H9 (cell line): ENCODE measurements around the gene NAA50. TPM values are rescaled to one million over a fixed set of nuclear protein-coding genes. Genes with fewer than 3 reads are reported as not detected.

Experiments
- DNase-seq: peaks from one replicate; pipeline ENCODE4 v3.0.0-alpha.2; 2017
- H2AFZ ChIP-seq: one replicate; pipeline ENCODE4 v1.6.1; 2013; ENCODE audit warnings: mild to moderate bottlenecking, low read length, control low read depth, moderate library complexity
- H2AK5ac ChIP-seq: 2 replicates; pipeline ENCODE4 v1.6.1; 2013; ENCODE audit warnings: low read length, control low read depth, mixed read lengths; ENCODE audit not compliant: insufficient read length
- H2BK120ac ChIP-seq: one replicate; pipeline ENCODE4 v1.6.1; 2013; ENCODE audit warnings: low read depth, mild to moderate bottlenecking, low read length, control low read depth, inconsistent platforms; ENCODE audit not compliant: poor library complexity, severe bottlenecking
- H2BK12ac ChIP-seq: 2 replicates; pipeline ENCODE4 v1.6.1; 2013; ENCODE audit warnings: low read length, control low read depth, mixed read lengths, low read depth; ENCODE audit not compliant: insufficient read length
- H2BK15ac ChIP-seq: 2 replicates; pipeline ENCODE4 v1.6.1; 2013; ENCODE audit warnings: low read depth, low read length, control low read depth
- H2BK20ac ChIP-seq: one replicate; pipeline ENCODE4 v1.6.1; 2013; ENCODE audit warnings: low read depth, mild to moderate bottlenecking, low read length, control low read depth, inconsistent platforms; ENCODE audit not compliant: poor library complexity, severe bottlenecking
- H2BK5ac ChIP-seq: 2 replicates; pipeline ENCODE4 v1.6.1; 2013; ENCODE audit warnings: low read length, control low read depth, mixed read lengths; ENCODE audit not compliant: insufficient read length
- H3K14ac ChIP-seq: 2 replicates; pipeline ENCODE4 v1.6.1; 2013; ENCODE audit warnings: low read length, control low read depth; ENCODE audit not compliant: insufficient read depth
- H3K18ac ChIP-seq: 2 replicates; pipeline ENCODE4 v1.6.1; 2013; ENCODE audit warnings: low read depth, mild to moderate bottlenecking, mixed read lengths, low read length, control low read depth; ENCODE audit not compliant: insufficient read length
- H3K23ac ChIP-seq: 2 replicates; pipeline ENCODE4 v1.6.1; 2013; ENCODE audit warnings: low read length, control low read depth, mixed read lengths, low read depth; ENCODE audit not compliant: insufficient read length
- H3K23me2 ChIP-seq: 2 replicates; pipeline ENCODE4 v1.6.1; 2013; ENCODE audit warnings: low read depth, mild to moderate bottlenecking, mixed read lengths, low read length, control low read depth; ENCODE audit not compliant: insufficient read length, poor library complexity, severe bottlenecking
- H3K27ac ChIP-seq: 2 replicates; pipeline ENCODE4 v1.5.1; 2013; ENCODE audit warnings: low read length, control low read depth, mixed read lengths, low read depth; ENCODE audit not compliant: insufficient read length
- H3K27me3 ChIP-seq: 2 replicates; pipeline ENCODE4 v1.6.1; 2013; ENCODE audit warnings: low read length, control low read depth, inconsistent platforms; ENCODE audit not compliant: insufficient read depth
- H3K4ac ChIP-seq: 2 replicates; pipeline ENCODE4 v1.6.1; 2013; ENCODE audit warnings: low read depth, mild to moderate bottlenecking, control low read depth, inconsistent platforms, low read length, moderate library complexity
- H3K4me1 ChIP-seq: 2 replicates; pipeline ENCODE4 v1.6.1; 2013; ENCODE audit warnings: low read length, control low read depth, inconsistent platforms; ENCODE audit not compliant: insufficient read depth
- H3K4me2 ChIP-seq: 2 replicates; pipeline ENCODE4 v1.6.1; 2013; ENCODE audit warnings: low read length, control low read depth, mixed read lengths; ENCODE audit not compliant: insufficient read length, insufficient read depth
- H3K56ac ChIP-seq: 2 replicates; pipeline ENCODE4 v1.6.1; 2013; ENCODE audit warnings: low read depth, mild to moderate bottlenecking, mixed read lengths, low read length, control low read depth; ENCODE audit not compliant: insufficient read length
- H3K79me1 ChIP-seq: 2 replicates; pipeline ENCODE4 v1.6.1; 2013; ENCODE audit warnings: low read depth, mild to moderate bottlenecking, moderate library complexity, low read length, control low read depth, inconsistent platforms; ENCODE audit not compliant: insufficient read depth, poor library complexity, severe bottlenecking
- H3K79me2 ChIP-seq: 2 replicates; pipeline ENCODE4 v1.6.1; 2013; ENCODE audit warnings: low read length, control low read depth, inconsistent platforms; ENCODE audit not compliant: insufficient read depth
- H3K9ac ChIP-seq: 2 replicates; pipeline ENCODE4 v1.6.1; 2013; ENCODE audit warnings: low read length, control low read depth, mixed read lengths; ENCODE audit not compliant: insufficient read length; ENCODE audit errors: extremely low read depth
- H3K9me3 ChIP-seq: one replicate; pipeline ENCODE4 v1.6.1; 2013; ENCODE audit warnings: low read depth, low read length, inconsistent platforms; ENCODE audit not compliant: control insufficient read depth
- H3T11ph ChIP-seq: one replicate; pipeline ENCODE4 v1.6.1; 2013; ENCODE audit warnings: mild to moderate bottlenecking, low read length, control low read depth, inconsistent platforms
- H4K20me1 ChIP-seq: one replicate; pipeline ENCODE4 v1.6.1; 2013; ENCODE audit not compliant: control insufficient read depth, insufficient read length, insufficient read depth
- H4K5ac ChIP-seq: 2 replicates; pipeline ENCODE4 v1.6.1; 2013; ENCODE audit warnings: low read depth, mild to moderate bottlenecking, mixed read lengths, low read length, control low read depth; ENCODE audit not compliant: insufficient read length
- H4K8ac ChIP-seq: replicated peaks from 2 replicates; pipeline ENCODE4 v1.6.1; 2013; ENCODE audit warnings: low read length, control low read depth, mixed read lengths, low read depth; ENCODE audit not compliant: insufficient read length
- H4K91ac ChIP-seq: 2 replicates; pipeline ENCODE4 v1.6.1; 2013; ENCODE audit warnings: low read depth, mild to moderate bottlenecking, moderate library complexity, mixed read lengths, low read length, control low read depth; ENCODE audit not compliant: insufficient read length
- H3K27ac Mint-ChIP-seq, 3 experiments: 2 replicates in 2 of 3; 3 replicates in 1 of 3; pipeline ENCODE4 v1.8.0; 2020 to 2021; ENCODE audit warnings: mixed read lengths in 3 of 3, mild to moderate bottlenecking in 1 of 3, moderate library complexity in 1 of 3
- H3K27me3 Mint-ChIP-seq: 2 replicates; pipeline ENCODE4 v1.8.0; 2021; ENCODE audit warnings: low read depth, mild to moderate bottlenecking, moderate library complexity, mixed read lengths
- H3K36me3 Mint-ChIP-seq, 3 experiments: 2 replicates in 2 of 3; 3 replicates in 1 of 3; pipeline ENCODE4 v1.8.0; 2020 to 2021; ENCODE audit warnings: low read depth in 3 of 3, mixed read lengths in 3 of 3; ENCODE audit not compliant: insufficient read depth in 1 of 3
- H3K4me1 Mint-ChIP-seq, 2 experiments: 2 replicates each; pipeline ENCODE4 v1.8.0; 2020; ENCODE audit warnings: mixed read lengths in 2 of 2
- H3K4me3 Mint-ChIP-seq, 2 experiments: 2 replicates in 1 of 2; 3 replicates in 1 of 2; pipeline ENCODE4 v1.8.0; 2020 to 2021; ENCODE audit warnings: mild to moderate bottlenecking in 2 of 2, mixed read lengths in 2 of 2, moderate library complexity in 1 of 2
- H3K9me3 Mint-ChIP-seq, 2 experiments: 2 replicates in 1 of 2; 3 replicates in 1 of 2; pipeline ENCODE4 v1.8.0; 2020; ENCODE audit warnings: mild to moderate bottlenecking in 2 of 2, mixed read lengths in 2 of 2, moderate library complexity in 1 of 2
- WGBS: extraction: QIAGEN DNeasy Blood & Tissue Kit; methylation state at CpG from one replicate; pipeline ENCODE4 v1.1.7; 2013; ENCODE audit warnings: missing lambda C conversion rate, low lambda C conversion rate, mixed read lengths; ENCODE audit not compliant: insufficient read length; ENCODE audit errors: extremely low coverage; 5-methylcytosine and 5-hydroxymethylcytosine counted together
- total RNA-seq: library from RNA; stranded (reverse); gene quantifications from 2 replicates; pipeline ENCODE4 v1.2.1, GENCODE V29; 2021
- TF ChIP-seq, protein P1 (sequence below): fragments of 200-600 bp; sonication (generic); conservative IDR thresholded peaks from 3 replicates; pipeline ENCODE4 v1.8.0; 2021; ENCODE audit warnings: antibody characterized with exemption, mild to moderate bottlenecking

The NAA50 gene
- total RNA-seq, 1 experiment from 2014 or later, result 216 TPM

- no peak overlapping the region for H4K5ac ChIP-seq
- DNase-seq, result peak; percentile 100
- H3K79me2 ChIP-seq, result no peaks in the 10 kb centered on the region; the same call in 1 of the 2 replicates
- Mint-ChIP-seq H3K9me3 (no peaks in the 10 kb centered on the region), H3K4me1 (peaks cover 12% of the 10 kb centered on the region in 2 experiments), H3K4me3 (no peak overlapping the region), H3K27me3 (no peaks in the 10 kb centered on the region), H3K27ac (no peak overlapping the region), H3K36me3 (peaks cover 0 to 1% (median 0%) of the 10 kb centered on the region in 3 experiments; a peak in 2 of 7 replicates)
- no peak overlapping the region for H3K14ac ChIP-seq
- H3K9me3 ChIP-seq, result no peaks in the 10 kb centered on the region
- H3K23me2 ChIP-seq, result peaks cover 6% of the 10 kb centered on the region
- TF ChIP-seq, protein P1, sequence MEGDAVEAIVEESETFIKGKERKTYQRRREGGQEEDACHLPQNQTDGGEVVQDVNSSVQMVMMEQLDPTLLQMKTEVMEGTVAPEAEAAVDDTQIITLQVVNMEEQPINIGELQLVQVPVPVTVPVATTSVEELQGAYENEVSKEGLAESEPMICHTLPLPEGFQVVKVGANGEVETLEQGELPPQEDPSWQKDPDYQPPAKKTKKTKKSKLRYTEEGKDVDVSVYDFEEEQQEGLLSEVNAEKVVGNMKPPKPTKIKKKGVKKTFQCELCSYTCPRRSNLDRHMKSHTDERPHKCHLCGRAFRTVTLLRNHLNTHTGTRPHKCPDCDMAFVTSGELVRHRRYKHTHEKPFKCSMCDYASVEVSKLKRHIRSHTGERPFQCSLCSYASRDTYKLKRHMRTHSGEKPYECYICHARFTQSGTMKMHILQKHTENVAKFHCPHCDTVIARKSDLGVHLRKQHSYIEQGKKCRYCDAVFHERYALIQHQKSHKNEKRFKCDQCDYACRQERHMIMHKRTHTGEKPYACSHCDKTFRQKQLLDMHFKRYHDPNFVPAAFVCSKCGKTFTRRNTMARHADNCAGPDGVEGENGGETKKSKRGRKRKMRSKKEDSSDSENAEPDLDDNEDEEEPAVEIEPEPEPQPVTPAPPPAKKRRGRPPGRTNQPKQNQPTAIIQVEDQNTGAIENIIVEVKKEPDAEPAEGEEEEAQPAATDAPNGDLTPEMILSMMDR, result peak; percentile 26; the same call in 1 of the 3 replicates
- no peak overlapping the region for H3K56ac ChIP-seq
- no peak overlapping the region for H2BK5ac ChIP-seq
- H3K4me2 ChIP-seq, result peak overlapping the region; percentile 83
- no peak overlapping the region for H2BK120ac ChIP-seq
- H2AFZ ChIP-seq, result peak overlapping the region; percentile 95
- no peak overlapping the region for H2BK12ac ChIP-seq
- H3K27ac ChIP-seq, result no peak overlapping the region
- H2BK20ac ChIP-seq, result no peak overlapping the region
- no peak overlapping the region for H3K23ac ChIP-seq
- H3T11ph ChIP-seq, result no peak overlapping the region
- peak overlapping the region; percentile 81 for H3K9ac ChIP-seq
- H2BK15ac ChIP-seq, result no peak overlapping the region
- H2AK5ac ChIP-seq, result no peak overlapping the region
- H3K79me1 ChIP-seq, result no peaks in the 10 kb centered on the region
- WGBS, result no CpG with 5 or more reads among the region's 38 CpGs
- no peak overlapping the region for H4K8ac ChIP-seq
- H3K4ac ChIP-seq, result no peak overlapping the region
- H4K91ac ChIP-seq, result no peak overlapping the region
- H3K4me1 ChIP-seq, result no peaks in the 10 kb centered on the region
- no peaks in the 10 kb centered on the region for H3K27me3 ChIP-seq
- H3K18ac ChIP-seq, result no peak overlapping the region
- H4K20me1 ChIP-seq, result no peaks in the 10 kb centered on the region
These were observed 49.2 kb downstream of the NAA50 start for GRCh38 chr3:113696658-113697499.
